Measurements from ENCODE around the gene SPTBN1.

Gene SPTBN1

GRCh38 chr2:54591551-54591950 is 135.4 kb downstream of the SPTBN1 start:
- no peak for TF ChIP-seq CTCF (IDR thresholded peaks at IDR 0.05; ENCODE audit: insufficient read depth, low read depth, low read length, missing control alignments)

GRCh38 chr2:54593249-54593648 is 137.1 kb downstream of the SPTBN1 start:
- TF ChIP-seq CTCF (IDR thresholded peaks at IDR 0.05; ENCODE audit: insufficient read depth, low read depth, low read length, missing control alignments) = no peak
- DNase-seq (ENCODE audit: low read depth) = no peak
- H3K4me3 ChIP-seq (ENCODE audit: low read depth, low read length) = no peak overlapping the region

More at GRCh38 chr2:54591551-54591950, 135.4 kb downstream of the SPTBN1 start:
- no peak overlapping the region for H3K4me3 ChIP-seq (ENCODE audit: low read depth, low read length)
- no peak for DNase-seq (ENCODE audit: low read depth)

- no peak for TF ChIP-seq CTCF (IDR thresholded peaks at IDR 0.05; ENCODE audit: insufficient read depth, low read depth, low read length, missing control alignments)
- DNase-seq (ENCODE audit: low read depth) = no peak
- H3K4me3 ChIP-seq (ENCODE audit: low read depth, low read length) = no peak overlapping the region
Observed at GRCh38 chr2:54594048-54594447, 137.9 kb downstream of the SPTBN1 start.

- TF ChIP-seq CTCF (IDR thresholded peaks at IDR 0.05; ENCODE audit: insufficient read depth, low read depth, low read length, missing control alignments) = no peak
- DNase-seq (ENCODE audit: low read depth) = no peak
Observed at GRCh38 chr2:54595161-54595803, 139.2 kb downstream of the SPTBN1 start.

GRCh38 chr2:54595999-54596902 is 140.1 kb downstream of the SPTBN1 start:
- no peak for TF ChIP-seq CTCF (IDR thresholded peaks at IDR 0.05; ENCODE audit: insufficient read depth, low read depth, low read length, missing control alignments)
- no peak for DNase-seq (ENCODE audit: low read depth)
- no peak overlapping the region for H3K4me3 ChIP-seq (ENCODE audit: low read depth, low read length)

More at GRCh38 chr2:54595161-54595803, 139.2 kb downstream of the SPTBN1 start:
- no peak overlapping the region for H3K4me3 ChIP-seq (ENCODE audit: low read depth, low read length)

GRCh38 chr2:54597153-54597848 is 141.2 kb downstream of the SPTBN1 start:
- TF ChIP-seq CTCF (IDR thresholded peaks at IDR 0.05; ENCODE audit: insufficient read depth, low read depth, low read length, missing control alignments) = no peak
- no peak overlapping the region for H3K4me3 ChIP-seq (ENCODE audit: low read depth, low read length)
- no peak for DNase-seq (ENCODE audit: low read depth)
